Neural progenitor cell (in vitro differentiated cells): ENCODE results near the gene BPIFA2. TPM values are rescaled to one million over a fixed set of nuclear protein-coding genes. Genes with fewer than 3 reads are reported as not detected.

Experiments
- DNase-seq: peaks from one replicate; pipeline ENCODE4 v3.0.0-alpha.2; 2016; ENCODE audit warnings: low spot score
- H2AFZ ChIP-seq: fragments of 200-600 bp; sonication (generic); replicated peaks from 2 replicates; pipeline ENCODE4 v1.6.1; 2016; ENCODE audit warnings: antibody characterized with exemption
- H3F3A ChIP-seq: fragments of 200-600 bp; sonication (generic); 2 replicates; pipeline ENCODE4 v1.6.1; 2016; ENCODE audit warnings: antibody characterized with exemption, low read depth
- H3K27ac ChIP-seq: fragments of 200-600 bp; sonication (generic); 2 replicates; pipeline ENCODE4 v1.5.1; 2016; ENCODE audit warnings: mild to moderate bottlenecking
- H3K27me3 ChIP-seq: fragments of 200-600 bp; sonication (generic); 2 replicates; pipeline ENCODE4 v1.6.1; 2016; ENCODE audit warnings: mild to moderate bottlenecking, moderate library complexity
- H3K36me3 ChIP-seq: fragments of 200-600 bp; sonication (generic); 2 replicates; pipeline ENCODE4 v1.5.1; 2016
- H3K4me1 ChIP-seq: fragments of 200-600 bp; sonication (generic); 2 replicates; pipeline ENCODE4 v1.6.1; 2016; ENCODE audit warnings: mixed run types
- H3K4me2 ChIP-seq: fragments of 200-600 bp; sonication (generic); 2 replicates; pipeline ENCODE4 v1.6.1; 2016
- H3K4me3 ChIP-seq: fragments of 200-600 bp; sonication (generic); 2 replicates; pipeline ENCODE4 v1.5.1; 2016
- H3K79me2 ChIP-seq: fragments of 200-600 bp; sonication (generic); 2 replicates; pipeline ENCODE4 v1.6.1; 2016; ENCODE audit warnings: low read depth
- H3K9ac ChIP-seq: fragments of 200-600 bp; sonication (generic); 2 replicates; pipeline ENCODE4 v1.6.1; 2016
- H3K9me3 ChIP-seq: fragments of 200-600 bp; sonication (generic); 2 replicates; pipeline ENCODE4 v1.5.1; 2016; ENCODE audit warnings: low read depth
- H4K20me1 ChIP-seq: fragments of 200-600 bp; sonication (generic); 2 replicates; pipeline ENCODE4 v1.6.1; 2016; ENCODE audit warnings: low read depth
- H3K27ac Mint-ChIP-seq: 3 replicates; pipeline ENCODE4 v1.8.0; 2021; ENCODE audit warnings: mixed read lengths
- H3K27me3 Mint-ChIP-seq: 2 replicates; pipeline ENCODE4 v1.8.0; 2022; ENCODE audit warnings: low read depth, mild to moderate bottlenecking, inconsistent platforms, moderate library complexity, mixed read lengths; ENCODE audit not compliant: insufficient read depth
- H3K36me3 Mint-ChIP-seq: 3 replicates; pipeline ENCODE4 v1.8.0; 2021; ENCODE audit warnings: mixed read lengths
- H3K4me1 Mint-ChIP-seq: 3 replicates; pipeline ENCODE4 v1.8.0; 2021; ENCODE audit warnings: mixed read lengths
- H3K4me3 Mint-ChIP-seq: 3 replicates; pipeline ENCODE4 v1.8.0; 2021; ENCODE audit warnings: mild to moderate bottlenecking, moderate library complexity, mixed read lengths
- H3K9me3 Mint-ChIP-seq: 3 replicates; pipeline ENCODE4 v1.8.0; 2020; ENCODE audit warnings: mixed read lengths
- CTCF ChIP-seq: fragments of 200-600 bp; sonication (generic); IDR thresholded peaks from 2 replicates; pipeline ENCODE4 v1.5.1; 2017; ENCODE audit warnings: antibody characterized with exemption, mild to moderate bottlenecking
- EZH2 ChIP-seq: fragments of 200-600 bp; sonication (generic); IDR thresholded peaks from 2 replicates; pipeline ENCODE4 v1.6.1; 2017; ENCODE audit warnings: antibody characterized with exemption, mild to moderate bottlenecking, moderate library complexity
- EZH2phosphoT487 ChIP-seq: fragments of 200-600 bp; sonication (generic); IDR thresholded peaks from 2 replicates; pipeline ENCODE4 v1.6.1; 2017; ENCODE audit warnings: antibody characterized with exemption
- total RNA-seq: library from RNA; depleted of rRNA; stranded (reverse); fragments of >200 nt; gene quantifications from 2 replicates; pipeline ENCODE4 v1.2.3, GENCODE V29; 2015; ENCODE audit warnings: low replicate concordance

BPIFA2 gene
- total RNA-seq, 1 donor from 2014 or later, result not detected

GRCh38 chr20:33202451-33202850 lies 34.5 kb downstream of the BPIFA2 start:
- no peak for DNase-seq
- Mint-ChIP-seq H3K4me1 (no peaks in the 10 kb centered on the region), H3K4me3 (no peak overlapping the region), H3K36me3 (no peaks in the 10 kb centered on the region), H3K27me3 (peaks cover 11% of the 10 kb centered on the region), H3K9me3 (no peaks in the 10 kb centered on the region), H3K27ac (no peak overlapping the region)
- Histone ChIP-seq H2AFZ (no peak overlapping the region), H3K27me3 (peaks cover 46% of the 10 kb centered on the region), H3K4me3 (no peak overlapping the region), H3F3A (no peaks in the 10 kb centered on the region), H3K9ac (no peak overlapping the region), H3K27ac (no peak overlapping the region), H3K4me1 (no peaks in the 10 kb centered on the region), H3K9me3 (no peaks in the 10 kb centered on the region), H3K4me2 (no peak overlapping the region), H4K20me1 (no peaks in the 10 kb centered on the region), H3K79me2 (no peaks in the 10 kb centered on the region), H3K36me3 (no peaks in the 10 kb centered on the region)
- TF ChIP-seq CTCF (no peak), EZH2phosphoT487 (no peak), EZH2 (no peak)

- H3K9ac ChIP-seq, result no peak overlapping the region
- H3K4me1 ChIP-seq, result no peaks in the 10 kb centered on the region
- H3K9me3 ChIP-seq, result no peaks in the 10 kb centered on the region
- no peak overlapping the region for H3K27ac ChIP-seq
- H2AFZ ChIP-seq, result no peak overlapping the region
- H3K4me3 ChIP-seq, result no peak overlapping the region
- H3K36me3 ChIP-seq, result no peaks in the 10 kb centered on the region
- peaks cover 51% of the 10 kb centered on the region for H3K27me3 ChIP-seq
- Mint-ChIP-seq H3K27ac (no peak overlapping the region), H3K9me3 (no peaks in the 10 kb centered on the region), H3K36me3 (no peaks in the 10 kb centered on the region), H3K4me3 (no peak overlapping the region), H3K27me3 (peaks cover 11% of the 10 kb centered on the region), H3K4me1 (no peaks in the 10 kb centered on the region)
- H4K20me1 ChIP-seq, result no peaks in the 10 kb centered on the region
- no peak for DNase-seq
- H3K79me2 ChIP-seq, result no peaks in the 10 kb centered on the region
- no peaks in the 10 kb centered on the region for H3F3A ChIP-seq
- TF ChIP-seq EZH2 (no peak), CTCF (no peak), EZH2phosphoT487 (no peak)
- H3K4me2 ChIP-seq, result no peak overlapping the region
These were observed 35.5 kb downstream of the BPIFA2 start for GRCh38 chr20:33203444-33203843.

GRCh38 chr20:33209789-33210188 lies 41.8 kb downstream of the BPIFA2 start:
- no peak overlapping the region for H3K27ac ChIP-seq
- H3K4me2 ChIP-seq, result no peak overlapping the region
- peaks cover 75% of the 10 kb centered on the region for H3K27me3 ChIP-seq
- Mint-ChIP-seq H3K36me3 (no peaks in the 10 kb centered on the region), H3K27me3 (peaks cover 21% of the 10 kb centered on the region), H3K4me3 (peak overlapping the region; percentile 19), H3K27ac (no peak overlapping the region), H3K4me1 (peaks cover 3% of the 10 kb centered on the region), H3K9me3 (no peaks in the 10 kb centered on the region)
- no peaks in the 10 kb centered on the region for H3K4me1 ChIP-seq
- no peaks in the 10 kb centered on the region for H3K36me3 ChIP-seq
- peak; percentile 95 for DNase-seq
- H3K9ac ChIP-seq, result no peak overlapping the region
- no peak overlapping the region for H3K4me3 ChIP-seq
- H4K20me1 ChIP-seq, result peaks cover 18% of the 10 kb centered on the region
- no peak for TF ChIP-seq EZH2
- TF ChIP-seq CTCF, result no peak
- no peak for TF ChIP-seq EZH2phosphoT487
- H3K79me2 ChIP-seq, result no peaks in the 10 kb centered on the region
- H3F3A ChIP-seq, result no peaks in the 10 kb centered on the region
- H3K9me3 ChIP-seq, result no peaks in the 10 kb centered on the region
- no peak overlapping the region for H2AFZ ChIP-seq
